Fibroblast of lung (primary cell): Measurements from ENCODE around the gene ASB3. TPM values are rescaled to one million over a fixed set of nuclear protein-coding genes. Genes with fewer than 3 reads are reported as not detected.
"Not testable (repeated sequence)": the region's sequence is repeated elsewhere in the genome, so short reads cannot be mapped to it uniquely, and the experiment has no call there.

Source experiments
- DNase-seq, 2 donors: peaks; one replicate each; pipeline versions ENCODE4 v3.0.0 to v3.0.0-alpha.2; 2010; ENCODE audit warnings: low read depth in 2 of 2
- H2AFZ ChIP-seq: 2 replicates; pipeline ENCODE4 v1.5.1; 2012; ENCODE audit warnings: low read length, control low read depth, inconsistent platforms
- H3K27ac ChIP-seq: 2 replicates; pipeline ENCODE4 v1.5.1; 2011; ENCODE audit warnings: low read length, control low read depth; ENCODE audit not compliant: insufficient read depth
- H3K27me3 ChIP-seq: 2 replicates; pipeline ENCODE4 v1.5.1; 2011; ENCODE audit warnings: mild to moderate bottlenecking, low read length; ENCODE audit not compliant: control insufficient read depth, insufficient read depth
- H3K36me3 ChIP-seq: 2 replicates; pipeline ENCODE4 v1.5.1; 2011; ENCODE audit warnings: low read length; ENCODE audit not compliant: control insufficient read depth, insufficient read depth
- H3K4me1 ChIP-seq: 2 replicates; pipeline ENCODE4 v1.5.1; 2011; ENCODE audit warnings: low read length; ENCODE audit not compliant: control insufficient read depth, insufficient read depth; ENCODE audit errors: extremely low read depth
- H3K4me2 ChIP-seq: 2 replicates; pipeline ENCODE4 v1.5.1; 2011; ENCODE audit warnings: low read length, control low read depth; ENCODE audit not compliant: insufficient read depth; ENCODE audit errors: extremely low read depth
- H3K4me3 ChIP-seq, 4 experiments: fragments of 200-600 bp in 1 of 4; sonication (generic) in 1 of 4; replicated peaks in 1 of 4; 2 replicates each; pipeline ENCODE4 v1.5.1; 2011 to 2016; ENCODE audit warnings: low read length in 4 of 4, low read depth in 3 of 4, mild to moderate bottlenecking in 3 of 4, control low read depth in 2 of 4, inconsistent platforms in 1 of 4, mixed read lengths in 1 of 4; ENCODE audit not compliant: insufficient read depth in 1 of 4; ENCODE audit errors: control extremely low read depth in 1 of 4
- H3K79me2 ChIP-seq: 2 replicates; pipeline ENCODE4 v1.5.1; 2012; ENCODE audit warnings: mild to moderate bottlenecking, low read length, inconsistent platforms; ENCODE audit not compliant: control insufficient read depth, insufficient read depth
- H3K9ac ChIP-seq: 2 replicates; pipeline ENCODE4 v1.5.1; 2011; ENCODE audit warnings: mild to moderate bottlenecking, low read length, control low read depth; ENCODE audit not compliant: insufficient read depth
- H3K9me3 ChIP-seq: 2 replicates; pipeline ENCODE4 v1.5.1; 2012; ENCODE audit warnings: low read depth, low read length; ENCODE audit not compliant: control insufficient read depth, insufficient read depth
- H4K20me1 ChIP-seq: 2 replicates; pipeline ENCODE4 v1.5.1; 2011; ENCODE audit warnings: low read length; ENCODE audit not compliant: control insufficient read depth, insufficient read depth; ENCODE audit errors: extremely low read depth
- EZH2 ChIP-seq: IDR thresholded peaks from 2 replicates; pipeline ENCODE4 v1.5.1; 2012; ENCODE audit warnings: low read length, control low read depth, mild to moderate bottlenecking; ENCODE audit errors: missing control alignments
- polyA minus RNA-seq: library from RNA; depleted of rRNA, polyadenylated mRNA; stranded (reverse); fragments of >200 nt; gene quantifications from 2 replicates; pipeline ENCODE4 v1.2.3, GENCODE V29; 2011; ENCODE audit warnings: low replicate concordance
- polyA plus RNA-seq, 2 donors: library from polyadenylated mRNA; depleted of rRNA in 1 of 2; stranded (reverse) in 1 of 2; unstranded in 1 of 2; fragments of >200 nt; gene quantifications; 2 replicates each; pipeline ENCODE4 v1.2.1, GENCODE V29; 2011 to 2012; ENCODE audit warnings: missing spikeins in 1 of 2
- total RNA-seq: library from RNA; depleted of rRNA; stranded (reverse); fragments of >200 nt; gene quantifications from 2 replicates; pipeline ENCODE4 v1.2.1, GENCODE V29; 2014
- TF ChIP-seq, protein P1 (sequence below), 2 donors: IDR thresholded peaks in 1 of 2; conservative IDR thresholded peaks in 1 of 2; 1 replicate in 1 of 2; 2 replicates in 1 of 2; pipeline ENCODE4 v1.5.1; 2011 to 2012; ENCODE audit warnings: low read length in 2 of 2, control low read depth in 1 of 2, inconsistent platforms in 1 of 2, low read depth in 1 of 2, mild to moderate bottlenecking in 1 of 2

Gene ASB3
- total RNA-seq: 31.9 and 32.6 TPM in 2 replicates
- polyA plus RNA-seq: 19.0 and 21.1 TPM in 2 replicates
- polyA plus RNA-seq (2012): 10.5 and 11.4 TPM in 2 replicates
- 4.6 and 5.9 TPM in 2 replicates for polyA minus RNA-seq

DNA sequence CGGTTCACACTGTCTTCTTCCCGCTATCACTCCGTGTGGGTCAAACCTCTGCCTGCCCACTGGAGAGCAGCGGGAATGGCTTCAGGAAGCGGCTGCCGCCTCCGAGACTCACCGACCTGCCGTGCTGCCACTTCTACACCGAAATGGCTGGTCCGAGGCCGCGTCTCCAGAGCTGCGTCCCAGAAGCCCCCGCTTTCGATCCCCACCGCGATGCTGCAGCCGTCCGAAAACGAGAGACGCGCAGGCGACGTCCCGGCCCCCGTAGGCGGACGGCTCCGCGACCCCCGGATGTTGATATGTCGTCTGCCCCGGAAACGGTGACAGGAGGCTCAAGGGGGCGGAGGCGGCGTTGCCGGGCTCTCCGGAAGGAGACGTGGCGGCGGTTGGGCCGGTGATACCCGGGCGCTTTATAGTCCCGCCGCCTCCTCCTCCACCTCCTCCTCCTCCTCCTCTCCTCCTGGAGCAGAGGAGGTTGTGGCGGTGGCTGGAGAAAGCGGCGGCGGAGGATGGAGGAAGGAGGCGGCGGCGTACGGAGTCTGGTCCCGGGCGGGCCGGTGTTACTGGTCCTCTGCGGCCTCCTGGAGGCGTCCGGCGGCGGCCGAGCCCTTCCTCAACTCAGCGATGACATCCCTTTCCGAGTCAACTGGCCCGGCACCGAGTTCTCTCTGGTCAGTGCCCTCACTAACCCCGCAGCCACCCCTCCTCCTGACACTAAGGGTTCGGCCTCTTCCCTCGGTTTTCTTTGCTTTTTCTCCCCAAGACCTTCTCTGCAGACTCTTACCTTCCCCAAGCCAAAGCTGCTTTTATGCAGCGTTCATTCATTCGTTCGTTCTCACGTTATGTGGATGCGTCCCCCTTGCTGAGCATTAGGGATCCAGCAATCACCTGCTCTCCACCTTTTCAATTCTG lies at the start of gene ASB3, which contains the start of gene ERLEC1:
Gene ASB3, minus strand, starts transcription at position 249 of the 909 bp plus-strand sequence. CDS start 21,381 bp downstream, outside the sequence.
Gene ERLEC1, plus strand, starts transcription at position 340 of the 909 bp plus-strand sequence. Its CDS starts 167 bp downstream, at position 507.
- Histone ChIP-seq H3K27ac (peak within 1 kb of the TSS; percentile 84), H4K20me1 (no peaks in the 10 kb centered on the region)
- TF ChIP-seq EZH2: no peak
- TF ChIP-seq, protein P1, sequence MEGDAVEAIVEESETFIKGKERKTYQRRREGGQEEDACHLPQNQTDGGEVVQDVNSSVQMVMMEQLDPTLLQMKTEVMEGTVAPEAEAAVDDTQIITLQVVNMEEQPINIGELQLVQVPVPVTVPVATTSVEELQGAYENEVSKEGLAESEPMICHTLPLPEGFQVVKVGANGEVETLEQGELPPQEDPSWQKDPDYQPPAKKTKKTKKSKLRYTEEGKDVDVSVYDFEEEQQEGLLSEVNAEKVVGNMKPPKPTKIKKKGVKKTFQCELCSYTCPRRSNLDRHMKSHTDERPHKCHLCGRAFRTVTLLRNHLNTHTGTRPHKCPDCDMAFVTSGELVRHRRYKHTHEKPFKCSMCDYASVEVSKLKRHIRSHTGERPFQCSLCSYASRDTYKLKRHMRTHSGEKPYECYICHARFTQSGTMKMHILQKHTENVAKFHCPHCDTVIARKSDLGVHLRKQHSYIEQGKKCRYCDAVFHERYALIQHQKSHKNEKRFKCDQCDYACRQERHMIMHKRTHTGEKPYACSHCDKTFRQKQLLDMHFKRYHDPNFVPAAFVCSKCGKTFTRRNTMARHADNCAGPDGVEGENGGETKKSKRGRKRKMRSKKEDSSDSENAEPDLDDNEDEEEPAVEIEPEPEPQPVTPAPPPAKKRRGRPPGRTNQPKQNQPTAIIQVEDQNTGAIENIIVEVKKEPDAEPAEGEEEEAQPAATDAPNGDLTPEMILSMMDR (conservative IDR thresholded peaks at IDR 0.05 in 1 of 2, IDR thresholded peaks at IDR 0.05 in 1 of 2; ENCODE audit: low read depth in 1 of 2, low read length in 2 of 2): no peak

GRCh38 chr2:53829980-53830290 lies 43.2 kb upstream of the ASB3 start:
- H2AFZ ChIP-seq, H3K9ac ChIP-seq, H3K4me3 ChIP-seq, H3K27me3 ChIP-seq, DNase-seq, H4K20me1 ChIP-seq, H3K4me1 ChIP-seq, H3K36me3 ChIP-seq, H3K27ac ChIP-seq, H3K4me2 ChIP-seq, H3K79me2 ChIP-seq, H3K9me3 ChIP-seq: not testable (repeated sequence)

More for the DNA sequence above, at the start of gene ASB3, which contains the start of gene ERLEC1:
- Histone ChIP-seq H3K4me3 (peak within 1 kb of the TSS; percentile 94 to 100 (median 96)), H2AFZ (peak within 1 kb of the TSS; percentile 98), H3K9ac (peak within 1 kb of the TSS; percentile 78), H3K9me3 (no peaks in the 10 kb centered on the region), H3K4me1 (no peaks in the 10 kb centered on the region), H3K79me2 (peaks cover 78% of the 10 kb centered on the region), H3K27me3 (no peaks in the 10 kb centered on the region), H3K4me2 (peak within 1 kb of the TSS; percentile 87), H3K36me3 (no peaks in the 10 kb centered on the region)
- peak; percentile 87 to 91 for DNase-seq

DNA sequence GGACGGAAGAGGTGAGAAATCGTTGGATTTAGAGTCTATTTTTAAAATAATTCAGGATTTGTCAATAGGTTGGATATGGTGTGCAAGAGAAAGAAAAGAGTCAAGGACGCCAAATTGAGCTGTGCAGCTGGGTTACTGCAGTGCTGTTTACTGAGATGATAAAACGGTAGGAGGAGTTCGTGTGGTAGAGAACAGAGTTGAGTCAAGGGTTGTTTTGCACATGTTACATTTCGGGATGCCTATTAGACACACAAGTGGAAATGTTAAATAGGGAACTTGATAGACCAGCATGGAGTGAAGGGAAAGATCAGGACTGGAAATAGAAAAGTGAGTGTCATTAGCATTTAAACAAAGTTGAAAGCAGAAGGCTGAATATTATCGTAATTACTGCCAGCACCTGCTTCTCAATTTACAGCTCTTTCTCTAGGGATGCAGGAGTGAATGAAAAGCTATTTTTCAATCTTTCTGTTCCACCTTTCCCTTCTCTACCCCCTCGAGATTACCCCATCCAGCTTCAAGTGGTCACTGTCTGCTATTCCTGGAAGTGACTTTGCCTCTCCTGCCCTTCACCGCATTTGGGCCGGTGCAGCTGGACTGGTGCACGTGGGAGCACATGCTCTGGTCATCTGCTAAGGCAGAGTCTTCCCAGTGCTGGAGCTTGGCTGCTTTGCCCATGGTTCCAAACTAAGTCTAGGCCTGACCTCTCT lies 42.7 kb upstream of the ASB3 start:
- H2AFZ ChIP-seq: no peak overlapping the region
- no peaks in the 10 kb centered on the region for H3K27me3 ChIP-seq
- H3K79me2 ChIP-seq: no peaks in the 10 kb centered on the region
- no peak for TF ChIP-seq EZH2
- TF ChIP-seq, protein P1 (conservative IDR thresholded peaks at IDR 0.05 in 1 of 2, IDR thresholded peaks at IDR 0.05 in 1 of 2; ENCODE audit: low read depth in 1 of 2, low read length in 2 of 2): no peak
- H3K4me2 ChIP-seq: no peak overlapping the region
- no peaks in the 10 kb centered on the region for H4K20me1 ChIP-seq
- no peaks in the 10 kb centered on the region for H3K4me1 ChIP-seq
- H3K27ac ChIP-seq: no peak overlapping the region
- DNase-seq: no peak
- no peak overlapping the region for H3K9ac ChIP-seq
- no peaks in the 10 kb centered on the region for H3K9me3 ChIP-seq
- H3K4me3 ChIP-seq: no peak overlapping the region
- no peaks in the 10 kb centered on the region for H3K36me3 ChIP-seq
